Psoas muscle (tissue), 8 donors: ENCODE data around the gene RPP25L. TPM values are rescaled to one million over a fixed set of nuclear protein-coding genes. Genes with fewer than 3 reads are reported as not detected.

Experiments used
- ATAC-seq, 4 donors: fragments of 200-7000 bp; cut with Tn5 transposase; one replicate each; pipeline ENCODE4 v1.9.1; 2020; ENCODE audit warnings: moderate library complexity in 3 of 4, mild to moderate bottlenecking in 2 of 4
- DNase-seq, 2 donors: peaks; one replicate each; pipeline ENCODE4 v3.0.0-alpha.2; 2020
- H3K27ac ChIP-seq: fragments of 200-600 bp; one replicate; pipeline ENCODE4 v1.8.0; 2022
- H3K27me3 ChIP-seq, 3 donors: fragments of 200-600 bp in 1 of 3; one replicate each; pipeline versions ENCODE4 v1.6.1 to v1.8.0; 2013 to 2022; ENCODE audit warnings: low read length in 2 of 3, mild to moderate bottlenecking in 2 of 3, moderate library complexity in 1 of 3; ENCODE audit not compliant: insufficient read depth in 3 of 3
- H3K36me3 ChIP-seq, 2 donors: fragments of 200-600 bp in 1 of 2; one replicate each; pipeline versions ENCODE4 v1.6.1 to v1.8.0; 2013 to 2022; ENCODE audit warnings: low read depth in 1 of 2, mild to moderate bottlenecking in 1 of 2, moderate library complexity in 1 of 2; ENCODE audit not compliant: insufficient read depth in 1 of 2
- H3K4me1 ChIP-seq: fragments of 200-600 bp; one replicate; pipeline ENCODE4 v1.8.0; 2022
- H3K4me3 ChIP-seq: fragments of 200-600 bp; one replicate; pipeline ENCODE4 v1.8.0; 2022; ENCODE audit warnings: mild to moderate bottlenecking
- H3K9me3 ChIP-seq: fragments of 200-600 bp; one replicate; pipeline ENCODE4 v1.8.0; 2022
- whole genome bisulfite sequencing, 3 donors: extraction: QIAGEN DNeasy Blood & Tissue Kit; methylation state at CpG; one replicate each; pipeline versions ENCODE4 v1.1.6 to v1.1.7; 2013; 5-methylcytosine and 5-hydroxymethylcytosine counted together
- intact Hi-C, 2 donors: fragments of 100-400 bp; cut with DNase I; formaldehyde crosslinking; loops; one replicate each; pipeline versions ENCODE4 v1.11.0 to v1.14.2; 2022
- polyA plus RNA-seq, 3 donors: library from polyadenylated mRNA; stranded (reverse); fragments of 200-250 nt; gene quantifications; one replicate each; pipeline ENCODE4 v1.2.3, GENCODE V29; 2013
- total RNA-seq, 4 donors: library from RNA; stranded (reverse); fragmentation: NEBNext Ultra II Directional in 2 of 4; extraction: Animal tissue kit (Norgen Biotek cat#: 25700) in 2 of 4; gene quantifications; one replicate each; pipeline versions ENCODE4 v1.2.1 to v1.2.4, GENCODE V29; 2021 to 2023
- TF ChIP-seq, protein P1 (sequence below): fragments of 200-600 bp; IDR thresholded peaks from one replicate; pipeline ENCODE4 v1.8.0; 2022; ENCODE audit warnings: antibody characterized with exemption
- donor health status: healthy with polysubstance abuse.
- donor health status: DM: no; HTN: no; CAD: no; lungs with moderate emphysema.
- donor health status: Bipolar disorder and iron deficiency.
- donor health status: healthy.
- donor health status: DM: yes; HTN: yes; CAD: no.
- donor health status: DM: no; HTN: no; CAD: no.
- donor health status: DM: no; HTN: no; CAD: no.
- donor health status: DM: yes; HTN: yes; CAD: no.

Gene RPP25L
- total and polyA plus RNA-seq, 7 donors = 58.5 to 124 (median 69.7) TPM

GRCh38 chr9:34564617-34565016 lies 47.3 kb downstream of the RPP25L start:
- intact Hi-C loops = no loop called here

DNA sequence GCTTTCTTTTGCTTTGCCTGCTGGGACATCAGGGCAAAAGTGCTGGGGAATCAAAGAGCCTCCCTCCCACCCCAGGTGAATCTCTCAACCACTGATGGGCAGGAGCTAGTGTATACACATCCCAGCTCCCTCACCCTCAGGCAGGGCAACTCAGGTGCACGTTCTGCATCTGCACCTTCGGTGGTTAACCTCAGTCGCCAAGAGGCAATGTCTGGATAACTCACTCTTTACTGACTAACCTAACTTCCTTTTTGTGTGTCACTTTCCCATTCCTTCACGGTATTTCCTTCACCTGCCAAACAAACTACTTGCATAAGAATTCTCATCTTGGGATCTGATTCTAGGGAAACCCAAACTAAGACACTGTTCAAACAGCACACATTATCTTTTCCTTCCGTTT lies 48.6 kb downstream of the RPP25L start:
- intact Hi-C loops = no loop called here
- Histone ChIP-seq H3K4me1 (peaks cover 45% of the 10 kb centered on the region), H3K27me3 (no peaks in the 10 kb centered on the region), H3K36me3 (peaks cover 0 to 34% of the 10 kb centered on the region in 2 donors), H3K27ac (no peak overlapping the region), H3K9me3 (no peaks in the 10 kb centered on the region), H3K4me3 (no peak overlapping the region)
- DNase-seq = no peak
- 80 to 86% (median 81%) methylated on average over 5 of the region's 5 CpGs for WGBS, 3 donors
- no peak for ATAC-seq
- TF ChIP-seq, protein P1, sequence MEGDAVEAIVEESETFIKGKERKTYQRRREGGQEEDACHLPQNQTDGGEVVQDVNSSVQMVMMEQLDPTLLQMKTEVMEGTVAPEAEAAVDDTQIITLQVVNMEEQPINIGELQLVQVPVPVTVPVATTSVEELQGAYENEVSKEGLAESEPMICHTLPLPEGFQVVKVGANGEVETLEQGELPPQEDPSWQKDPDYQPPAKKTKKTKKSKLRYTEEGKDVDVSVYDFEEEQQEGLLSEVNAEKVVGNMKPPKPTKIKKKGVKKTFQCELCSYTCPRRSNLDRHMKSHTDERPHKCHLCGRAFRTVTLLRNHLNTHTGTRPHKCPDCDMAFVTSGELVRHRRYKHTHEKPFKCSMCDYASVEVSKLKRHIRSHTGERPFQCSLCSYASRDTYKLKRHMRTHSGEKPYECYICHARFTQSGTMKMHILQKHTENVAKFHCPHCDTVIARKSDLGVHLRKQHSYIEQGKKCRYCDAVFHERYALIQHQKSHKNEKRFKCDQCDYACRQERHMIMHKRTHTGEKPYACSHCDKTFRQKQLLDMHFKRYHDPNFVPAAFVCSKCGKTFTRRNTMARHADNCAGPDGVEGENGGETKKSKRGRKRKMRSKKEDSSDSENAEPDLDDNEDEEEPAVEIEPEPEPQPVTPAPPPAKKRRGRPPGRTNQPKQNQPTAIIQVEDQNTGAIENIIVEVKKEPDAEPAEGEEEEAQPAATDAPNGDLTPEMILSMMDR = no peak

More at GRCh38 chr9:34564617-34565016, 47.3 kb downstream of the RPP25L start:
- DNase-seq (peak; percentile 7 to 26), ATAC-seq (no peak)
- peaks cover 0 to 40% of the 10 kb centered on the region in 2 donors for H3K36me3 ChIP-seq
- WGBS, 3 donors = 90 to 94% (median 93%) methylated on average over 16 of the region's 16 CpGs
- H3K4me1 ChIP-seq = peaks cover 34% of the 10 kb centered on the region
- no peak overlapping the region for H3K4me3 ChIP-seq
- H3K9me3 ChIP-seq = no peaks in the 10 kb centered on the region
- no peak overlapping the region for H3K27ac ChIP-seq
- TF ChIP-seq, protein P1 = no peak
- no peaks in the 10 kb centered on the region for H3K27me3 ChIP-seq

GRCh38 chr9:34562135-34562745 lies 49.7 kb downstream of the RPP25L start:
- no peak overlapping the region for H3K4me3 ChIP-seq
- peaks cover 0 to 31% of the 10 kb centered on the region in 2 donors for H3K36me3 ChIP-seq
- DNase-seq (no peak), ATAC-seq (no peak)
- no peaks in the 10 kb centered on the region for H3K9me3 ChIP-seq
- peaks cover 47% of the 10 kb centered on the region for H3K4me1 ChIP-seq
- H3K27ac ChIP-seq = peak overlapping the region; percentile 96
- WGBS, 3 donors = 89 to 93% (median 90%) methylated on average over 7 of the region's 7 CpGs
- TF ChIP-seq, protein P1 = peak; percentile 55
- H3K27me3 ChIP-seq = no peaks in the 10 kb centered on the region
- intact Hi-C loops = no loop called here

DNA sequence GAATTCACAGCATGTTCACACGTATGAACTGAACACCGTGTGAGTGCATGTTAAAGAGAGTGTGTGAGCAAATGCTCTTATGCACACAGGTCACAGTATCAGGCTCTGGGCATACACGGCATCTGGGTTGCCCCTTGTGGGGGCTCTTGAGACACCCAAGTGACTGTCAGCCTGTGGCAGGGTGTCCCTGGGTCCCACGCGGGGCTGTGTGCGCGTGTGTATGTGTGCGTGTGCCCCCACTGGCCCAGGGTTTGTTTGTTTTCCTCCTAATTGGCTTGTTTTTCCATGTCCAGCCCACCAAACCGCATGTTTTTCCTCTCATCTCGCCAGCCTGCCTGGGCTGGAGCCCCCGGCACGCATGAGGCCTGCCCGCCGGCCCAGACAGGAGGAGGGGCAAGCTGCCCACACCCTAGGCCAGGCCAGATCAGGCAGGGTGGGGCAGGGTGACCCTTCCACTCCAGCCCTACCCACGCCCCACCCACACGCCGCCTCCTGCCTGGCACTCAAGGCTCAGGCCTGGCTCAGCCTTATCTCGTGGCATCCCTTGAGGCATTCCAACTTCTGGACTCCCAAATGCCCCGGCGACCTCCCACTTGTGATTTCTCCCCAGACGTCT lies 51.2 kb downstream of the RPP25L start:
- no peaks in the 10 kb centered on the region for H3K9me3 ChIP-seq
- peaks cover 0 to 32% of the 10 kb centered on the region in 2 donors for H3K36me3 ChIP-seq
- ATAC-seq (no peak), DNase-seq (peak in 1 of 2 donors; percentile 49)
- peak overlapping the region; percentile 96 for H3K27ac ChIP-seq
- no peaks in the 10 kb centered on the region for H3K27me3 ChIP-seq
- TF ChIP-seq, protein P1 = no peak
- H3K4me3 ChIP-seq = peak overlapping the region; percentile 50
- intact Hi-C loops = no loop called here
- 55 to 77% (median 67%) methylated on average over 21 of the region's 21 CpGs for WGBS, 3 donors
- peaks cover 53% of the 10 kb centered on the region for H3K4me1 ChIP-seq

Other genes starting within 250 kb of the RPP25L start
- gene MYORG, start 235.2 kb downstream of the RPP25L start, total RNA-seq = 10 to 100 TPM; 16.3 to 34.1 (median 25.1) TPM
- gene MYORG, start 235.2 kb downstream of the RPP25L start, polyA plus RNA-seq = 10 to 100 TPM in 2 of 3 donors, 1 to 10 TPM in 1; 6.3 to 50.7 (median 38.6) TPM
- 10 to 100 TPM; 34.5 to 84.0 (median 38.5) TPM for gene FAM219A, start 153.5 kb downstream of the RPP25L start, total RNA-seq
- 10 to 100 TPM; 25.4 to 99.4 (median 27.3) TPM for gene FAM219A, start 153.5 kb downstream of the RPP25L start, polyA plus RNA-seq
- under 1 TPM in 1 of 4 donors, not detected in 3; 0.19 TPM for gene DNAI1, start 153.3 kb downstream of the RPP25L start, total RNA-seq
- under 1 TPM; 0.04 to 0.70 (median 0.34) TPM for gene DNAI1, start 153.3 kb downstream of the RPP25L start, polyA plus RNA-seq
- gene ENHO, start 89.1 kb downstream of the RPP25L start, total RNA-seq = under 1 TPM in 3 of 4 donors, not detected in 1; 0.20 to 0.64 (median 0.26) TPM
- gene ENHO, start 89.1 kb downstream of the RPP25L start, polyA plus RNA-seq = 1 to 10 TPM in 1 of 3 donors, under 1 TPM in 2; 0.35 to 1.2 (median 0.39) TPM
- gene CNTFR, start 22.4 kb downstream of the RPP25L start, total RNA-seq = 10 to 100 TPM; 32.3 to 85.1 (median 54.7) TPM
- gene CNTFR, start 22.4 kb downstream of the RPP25L start, polyA plus RNA-seq = 10 to 100 TPM; 59.9 to 97.4 (median 64.4) TPM
- 100 to 1,000 TPM in 2 of 4 donors, 10 to 100 TPM in 2; 79.4 to 109 (median 93.8) TPM for gene DCTN3, start 8.4 kb upstream of the RPP25L start, total RNA-seq
- 10 to 100 TPM; 52.7 to 96.5 (median 95.8) TPM for gene DCTN3, start 8.4 kb upstream of the RPP25L start, polyA plus RNA-seq
- gene ARID3C, start 17.0 kb upstream of the RPP25L start, total RNA-seq = under 1 TPM in 1 of 4 donors, not detected in 3; 0.16 TPM
- gene ARID3C, start 17.0 kb upstream of the RPP25L start, polyA plus RNA-seq = not detected
- gene SIGMAR1, start 25.7 kb upstream of the RPP25L start, total RNA-seq = 10 to 100 TPM; 13.0 to 16.5 (median 13.8) TPM
- gene SIGMAR1, start 25.7 kb upstream of the RPP25L start, polyA plus RNA-seq = 10 to 100 TPM; 13.8 to 50.1 (median 20.1) TPM
- 10 to 100 TPM; 16.5 to 40.6 (median 27.1) TPM for gene GALT, start 34.6 kb upstream of the RPP25L start, total RNA-seq
- gene GALT, start 34.6 kb upstream of the RPP25L start, polyA plus RNA-seq = 10 to 100 TPM in 2 of 3 donors, 1 to 10 TPM in 1; 9.5 to 17.7 (median 15.7) TPM
- gene IL11RA, start 40.1 kb upstream of the RPP25L start, total RNA-seq = 10 to 100 TPM in 3 of 4 donors, 1 to 10 TPM in 1; 7.7 to 20.1 (median 11.4) TPM
- 10 to 100 TPM in 2 of 3 donors, 1 to 10 TPM in 1; 8.8 to 12.4 (median 12.3) TPM for gene IL11RA, start 40.1 kb upstream of the RPP25L start, polyA plus RNA-seq
- gene CCL27, start 50.6 kb upstream of the RPP25L start, total RNA-seq = under 1 TPM in 2 of 4 donors, not detected in 2; 0.25 to 0.50 TPM
- gene CCL27, start 50.6 kb upstream of the RPP25L start, polyA plus RNA-seq = under 1 TPM; 0.14 to 0.31 (median 0.21) TPM
- gene CCL19, start 79.2 kb upstream of the RPP25L start, total RNA-seq = not detected
- gene CCL19, start 79.2 kb upstream of the RPP25L start, polyA plus RNA-seq = under 1 TPM in 2 of 3 donors, not detected in 1; 0.23 to 0.31 TPM
- 1 to 10 TPM; 1.3 to 3.8 (median 3.2) TPM for gene CCL21, start 98.0 kb upstream of the RPP25L start, total RNA-seq
- gene CCL21, start 98.0 kb upstream of the RPP25L start, polyA plus RNA-seq = 1 to 10 TPM; 2.2 to 3.1 (median 2.4) TPM